ENCODE data around the gene PPT1. TPM values are rescaled to one million over a fixed set of nuclear protein-coding genes. Genes with fewer than 3 reads are reported as not detected.

The PPT1 gene
- total and polyA plus RNA-seq, 2 of the 4 experiments (the other 2 are of a cell fraction), result 22.7 to 55.4 TPM

- peaks cover 5% of the 10 kb centered on the region; the same call in 1 of the 2 replicates for H3K4me1 ChIP-seq (ENCODE audit: control insufficient read depth, insufficient read depth, low read length)
- 0 out of 2 replicates have a peak overlapping the region, but pooled peaks have one; percentile 5 for H3K27ac ChIP-seq (ENCODE audit: insufficient read depth, low read length)
- DNase-seq, result peak; percentile 67
- H3K4me3 ChIP-seq (ENCODE audit: insufficient read depth, low read depth, low read length), result no peak overlapping the region
- no peak overlapping the region for H2BK5ac ChIP-seq (ENCODE audit: low read depth, low read length, poor library complexity, severe bottlenecking)
- in situ Hi-C loops (cut with MboI; ENCODE audit: low sequenced_read_pairs), result no loop called here
- H3K9me1 ChIP-seq (ENCODE audit: insufficient read depth, low read length), result peaks cover 13% of the 10 kb centered on the region
- H4K91ac ChIP-seq (ENCODE audit: insufficient read depth, low read depth, low read length), result no peak overlapping the region
- H2AK5ac ChIP-seq (ENCODE audit: low read depth, low read length), result 0 out of 2 replicates have a peak overlapping the region, but pooled peaks have one; percentile 16
- H3K36me3 ChIP-seq (ENCODE audit: control insufficient read depth, insufficient read depth, low read length), result peaks cover 6% of the 10 kb centered on the region
- no peak overlapping the region for H2AFZ ChIP-seq (replicated peaks; ENCODE audit: low read length, poor library complexity)
- no peak overlapping the region for H2BK20ac ChIP-seq (ENCODE audit: low read depth, low read length)
- CTCF ChIA-PET, result interaction anchor here (0.6 kb wide), 1 partner anchor 179 kb away, joined by 3 read pairs; no protein-coding TSS in a partner anchor
- BruUV-seq (replicated peaks), result no TSS peak
- no peak overlapping the region for H3K4ac ChIP-seq (ENCODE audit: low read depth, low read length)
- peak overlapping the region; percentile 69; the same call in 1 of the 2 replicates for H3K23ac ChIP-seq (ENCODE audit: low read depth, low read length)
- H2AK9ac ChIP-seq (replicated peaks; ENCODE audit: low read depth, low read length, poor library complexity), result peak overlapping the region; percentile 51
- peak overlapping the region; percentile 52 for H3K4me2 ChIP-seq (ENCODE audit: low read depth, low read length)
- H4K8ac ChIP-seq (ENCODE audit: low read depth in 2 of 2, low read length in 2 of 2), result no peak overlapping the region
- TF ChIP-seq RFX5 (IDR thresholded peaks at IDR 0.05; ENCODE audit: low read depth, low read length) (no peak), CTCF (conservative IDR thresholded peaks at IDR 0.05; ENCODE audit: low read depth, low read length) (no peak), RCOR1 (IDR thresholded peaks at IDR 0.05; ENCODE audit: insufficient replicate concordance, low read length) (no peak), BHLHE40 (IDR thresholded peaks at IDR 0.05; ENCODE audit: low read depth, low read length) (no peak), FOS (IDR thresholded peaks at IDR 0.05; ENCODE audit: low read depth, low read length) (no peak), CEBPB (IDR thresholded peaks at IDR 0.05; ENCODE audit: low read depth, low read length) (no peak), RAD21 (IDR thresholded peaks at IDR 0.05; ENCODE audit: low read length) (no peak), MAZ (IDR thresholded peaks at IDR 0.05; ENCODE audit: borderline replicate concordance, low read depth, low read length) (no peak), MAFK (IDR thresholded peaks at IDR 0.05; ENCODE audit: low read depth, low read length) (no peak)
- peaks cover 0 to 23% of the 10 kb centered on the region in 2 experiments; a peak in 2 of 4 replicates for H3K79me1 ChIP-seq (ENCODE audit: low read depth in 1 of 2, low read length in 2 of 2)
- H4K20me1 ChIP-seq (ENCODE audit: insufficient read depth, low read length), result peaks cover 64% of the 10 kb centered on the region
- H3K14ac ChIP-seq (replicated peaks; ENCODE audit: low read depth, low read length), result 0 out of 2 replicates have a peak overlapping the region, but pooled peaks have one; percentile 26
- H3K27me3 ChIP-seq (ENCODE audit: control insufficient read depth, insufficient read depth, low read length), result no peaks in the 10 kb centered on the region
- 80% methylated on average over 4 of the region's 4 CpGs; no CpG with 5 or more reads in 1 of the 2 experiments for WGBS, 2 experiments (ENCODE audit: extremely low coverage in 2 of 2, insufficient read length in 1 of 2)
- H3K9me3 ChIP-seq (ENCODE audit: control insufficient read depth, insufficient read depth, low read length), result no peaks in the 10 kb centered on the region
- dilution Hi-C loops (cut with HindIII; ENCODE audit: low sequenced_read_pairs, unreplicated experiment), result no loop called here
- POLR2A ChIA-PET (ENCODE audit: unreplicated experiment), result no interaction called here
- no peak overlapping the region for H3K18ac ChIP-seq (ENCODE audit: low read depth, low read length)
- H3K56ac ChIP-seq (ENCODE audit: extremely low read depth, insufficient read depth, low read length), result no peak overlapping the region
- no peak overlapping the region for H2BK120ac ChIP-seq (ENCODE audit: low read depth, low read length)
- intact Hi-C loops (cut with micrococcal nuclease), result no loop called here
- H3K9ac ChIP-seq (ENCODE audit: low read depth, low read length), result no peak overlapping the region
- H2BK15ac ChIP-seq (ENCODE audit: low read depth, low read length), result no peak overlapping the region
- no peak overlapping the region for H4K5ac ChIP-seq (ENCODE audit: low read depth, low read length)
- ATAC-seq (ENCODE audit: low read depth), result no peak
Measured at GRCh38 chr1:40042341-40042740, 54.7 kb downstream of the PPT1 start.
